Ishikawa (cell line): ENCODE results near the gene PROCA1.

Experiments
- CEBPB ChIP-seq: IDR thresholded peaks from 2 replicates; pipeline ENCODE4 v1.6.1; 2012
- MAX ChIP-seq: IDR thresholded peaks from 2 replicates; pipeline ENCODE4 v1.6.1; 2012
- TAF1 ChIP-seq: IDR thresholded peaks from 2 replicates; pipeline ENCODE4 v1.6.1; 2012; ENCODE audit warnings: low read depth, mild to moderate bottlenecking

GRCh38 chr17:28758411-28759121 lies 46.9 kb upstream of the PROCA1 start:
- TF ChIP-seq CEBPB (no peak), TAF1 (no peak), MAX (no peak)
